Dermis microvascular lymphatic vessel endothelial cell (primary cell): Measurements from ENCODE around the gene ADGRE1. TPM values are rescaled to one million over a fixed set of nuclear protein-coding genes. Genes with fewer than 3 reads are reported as not detected.

Experiments used
- DNase-seq, 2 donors: peaks; one replicate each; pipeline versions ENCODE4 v3.0.0 to v3.0.0-alpha.2; 2010; ENCODE audit warnings: low read depth in 2 of 2
- total RNA-seq: library from RNA; depleted of rRNA; stranded (reverse); fragments of >200 nt; gene quantifications from 2 replicates; pipeline ENCODE4 v1.2.1, GENCODE V29; 2014

Gene ADGRE1
- total RNA-seq, 1 donor from 2014 or later = not detected

- no peak for DNase-seq
These were observed 69.2 kb downstream of the ADGRE1 start for GRCh38 chr19:6956573-6956972.

DNA sequence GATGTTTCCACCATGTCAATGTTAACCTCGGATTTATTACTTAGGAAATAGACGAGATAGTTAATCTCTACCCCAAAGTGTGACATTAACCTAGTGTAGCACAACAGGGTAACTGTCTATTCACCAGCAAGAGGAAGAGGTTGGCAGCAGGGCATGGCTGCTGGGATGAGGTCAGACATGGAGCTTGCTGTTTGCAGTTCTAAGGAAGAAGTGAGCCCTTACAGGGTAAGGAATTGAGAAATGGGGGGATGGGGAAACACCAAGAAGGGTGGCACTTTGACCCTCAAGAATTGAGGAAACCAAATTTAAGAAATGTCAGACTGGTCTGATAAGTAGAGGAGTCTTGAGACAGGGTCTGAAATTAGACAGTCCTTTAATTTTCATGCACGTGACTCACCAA is 71.4 kb downstream of the ADGRE1 start:
- DNase-seq = no peak

DNA sequence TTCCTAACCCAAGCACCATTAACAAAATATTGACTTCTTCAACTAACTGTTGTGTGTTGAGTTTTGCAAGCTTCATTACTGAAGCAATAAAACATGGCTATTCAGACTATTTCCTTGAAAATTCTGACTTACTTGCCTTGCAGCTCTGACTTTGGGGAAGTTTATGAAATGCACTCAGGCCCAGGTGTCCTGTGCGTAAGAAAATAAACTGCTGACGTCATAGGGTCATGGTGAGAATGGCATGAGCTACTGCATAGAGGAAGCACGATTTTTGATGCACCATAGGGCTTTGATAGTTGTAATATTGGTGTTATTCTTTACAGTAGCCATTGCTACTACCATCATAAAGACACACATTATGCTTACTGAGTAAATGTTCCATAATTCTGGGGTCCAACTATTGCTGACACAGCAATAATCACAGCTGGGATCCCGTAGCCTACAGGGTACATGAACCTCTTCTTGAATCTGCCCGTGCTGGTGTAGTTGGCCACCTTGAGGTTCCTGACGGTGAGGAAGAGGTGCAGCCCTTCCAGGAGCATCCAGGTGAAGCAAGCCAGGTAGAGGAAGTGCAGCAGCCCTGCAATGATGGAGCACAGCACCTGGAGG is 76.0 kb downstream of the ADGRE1 start:
- DNase-seq = no peak

DNA sequence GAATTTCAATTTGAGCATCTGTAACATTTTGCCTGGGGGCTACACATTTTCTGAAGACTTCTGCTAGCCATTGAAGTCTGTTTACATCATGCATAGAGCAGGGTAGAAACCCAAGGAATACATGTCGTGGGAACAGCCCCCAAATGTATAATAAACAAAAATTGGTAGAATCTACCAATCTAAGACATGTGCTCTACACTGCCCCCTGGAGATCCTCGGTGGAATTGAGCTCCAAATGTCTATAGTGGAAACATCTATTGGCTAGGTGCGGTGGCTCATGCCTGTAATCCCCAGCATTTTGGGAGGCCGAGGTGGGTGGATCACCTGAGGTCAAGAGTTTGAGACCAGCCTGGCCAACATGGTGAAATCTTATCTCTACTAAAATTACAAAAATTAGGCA is 76.6 kb downstream of the ADGRE1 start:
- DNase-seq = peak in 1 of 2 donors; percentile 12

GRCh38 chr19:6967967-6968366 is 80.6 kb downstream of the ADGRE1 start:
- no peak for DNase-seq

DNA sequence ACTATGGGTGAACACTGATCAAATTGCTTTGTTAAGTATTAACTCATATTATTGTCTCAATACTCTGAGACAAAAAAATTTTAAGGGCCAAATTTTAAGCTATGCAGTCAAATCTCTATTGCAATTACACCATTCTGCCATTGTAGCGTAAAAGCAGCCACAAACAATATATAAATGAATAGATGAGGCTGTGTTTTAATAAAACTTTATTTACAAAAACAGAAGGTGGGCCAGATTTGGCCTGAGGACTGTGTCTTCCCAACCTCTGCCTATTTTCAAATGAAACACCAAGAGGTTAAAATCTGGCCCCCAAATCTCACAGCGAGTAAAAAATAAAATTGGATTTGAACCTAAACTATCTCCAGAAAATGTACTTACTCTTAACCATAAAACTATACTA is 82.1 kb downstream of the ADGRE1 start:
- DNase-seq = no peak

GRCh38 chr19:6970021-6970420 is 82.6 kb downstream of the ADGRE1 start:
- DNase-seq = no peak

DNA sequence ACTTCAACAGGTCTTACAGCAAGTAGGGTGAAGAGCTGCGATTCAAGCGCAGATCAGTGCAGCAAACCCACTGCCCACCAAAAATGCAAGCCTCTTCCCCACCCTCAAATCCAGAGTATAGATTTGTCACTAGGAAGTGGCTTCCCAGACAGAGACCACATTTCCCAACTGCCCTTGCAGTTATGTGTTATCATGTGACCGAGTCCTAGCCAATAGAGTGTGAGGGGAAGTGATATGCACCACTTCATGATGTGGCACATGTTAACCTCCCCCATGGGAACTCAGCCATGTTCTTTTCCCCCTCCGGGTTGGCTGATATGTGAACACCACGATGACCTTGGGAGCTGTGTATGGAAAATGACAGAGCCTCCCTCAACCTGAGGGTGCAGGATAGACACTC is 83.1 kb downstream of the ADGRE1 start:
- no peak for DNase-seq

DNA sequence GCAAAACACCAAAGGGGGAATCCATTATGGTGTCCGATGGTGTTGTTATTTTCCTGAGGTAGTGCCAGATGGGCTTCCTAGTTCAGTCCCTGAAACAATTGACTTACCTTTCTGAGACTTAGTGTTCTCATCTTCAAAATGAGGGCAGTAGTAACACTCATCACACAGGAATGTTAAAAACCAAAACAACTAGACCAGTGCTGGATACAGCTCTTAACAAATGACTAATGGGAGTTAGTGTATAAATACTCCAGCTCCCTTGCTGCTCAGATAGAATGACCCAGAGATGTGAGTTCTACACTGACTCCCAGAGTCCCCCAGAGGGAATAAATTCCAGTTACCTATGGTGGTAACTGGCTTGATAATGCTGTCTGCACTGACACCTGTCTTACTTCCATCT is 84.0 kb downstream of the ADGRE1 start:
- no peak for DNase-seq

- no peak for DNase-seq
These were observed 88.8 kb downstream of the ADGRE1 start for GRCh38 chr19:6976197-6976596.

DNA sequence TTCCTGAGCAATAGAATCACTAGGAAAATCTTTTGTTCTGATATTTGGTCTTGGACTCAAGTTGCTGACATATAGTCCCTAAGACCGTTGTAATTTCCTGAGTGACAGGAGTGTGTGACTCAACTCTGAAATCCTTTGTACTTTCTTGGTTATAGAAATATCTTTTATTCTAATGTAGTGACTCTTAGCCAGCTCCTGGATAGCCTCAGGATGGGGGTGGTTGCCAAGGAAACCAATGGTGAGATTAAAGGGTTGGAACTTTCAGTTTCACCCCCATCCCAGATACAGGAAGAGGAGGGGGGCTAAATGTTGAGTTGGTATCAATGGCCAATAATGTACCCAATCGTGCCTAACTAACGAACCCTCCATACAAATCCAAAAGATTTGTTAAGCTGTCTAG is 92.0 kb downstream of the ADGRE1 start:
- DNase-seq = no peak

- no peak for DNase-seq
These were observed 96.1 kb downstream of the ADGRE1 start for GRCh38 chr19:6983448-6983847.

- DNase-seq = no peak
These were observed 100.5 kb downstream of the ADGRE1 start for GRCh38 chr19:6987850-6988249.

DNA sequence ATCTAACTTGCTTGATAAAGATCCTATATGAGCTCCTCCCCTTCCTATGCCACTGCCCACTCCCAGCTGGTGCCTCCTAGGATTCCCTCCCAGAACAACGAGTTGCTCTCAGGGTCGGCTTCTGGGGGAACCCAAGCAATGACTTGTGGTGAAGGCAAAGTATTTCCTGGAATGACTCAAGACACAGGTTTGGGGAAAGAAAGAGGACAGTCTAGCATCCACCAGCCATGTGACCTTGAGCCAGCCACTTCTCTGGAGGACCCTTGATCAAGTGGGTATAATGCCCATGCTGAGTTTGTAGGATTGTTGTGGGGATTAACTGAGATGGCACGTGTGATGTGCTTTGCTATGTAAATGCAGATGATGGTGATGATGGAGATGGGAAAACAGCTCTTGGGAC is 100.9 kb downstream of the ADGRE1 start:
- no peak for DNase-seq

Other genes starting within 250 kb of the ADGRE1 start
- not detected in 2 replicates for gene TNFSF14, start 217.4 kb upstream of the ADGRE1 start, total RNA-seq
- 0.51 TPM in 2 replicates for gene C3, start 166.9 kb upstream of the ADGRE1 start, total RNA-seq
- gene GPR108, start 150.0 kb upstream of the ADGRE1 start, total RNA-seq = 32.1 and 48.3 TPM in 2 replicates
- 21.7 and 25.0 TPM in 2 replicates for gene TRIP10, start 147.9 kb upstream of the ADGRE1 start, total RNA-seq
- gene SH2D3A, start 120.1 kb upstream of the ADGRE1 start, total RNA-seq = 3.2 and 3.8 TPM in 2 replicates
- under 0.01 and 0.13 TPM in 2 replicates for gene VAV1, start 114.9 kb upstream of the ADGRE1 start, total RNA-seq
- not detected in 2 replicates for gene MBD3L2B, start 133.9 kb downstream of the ADGRE1 start, total RNA-seq
- not detected in 2 replicates for gene MBD3L5, start 143.0 kb downstream of the ADGRE1 start, total RNA-seq
- gene MBD3L4, start 152.6 kb downstream of the ADGRE1 start, total RNA-seq = not detected in 2 replicates
- gene MBD3L2, start 161.7 kb downstream of the ADGRE1 start, total RNA-seq = not detected in 2 replicates
- not detected in 2 replicates for gene MBD3L3, start 171.1 kb downstream of the ADGRE1 start, total RNA-seq
- 14.0 and 16.2 TPM in 2 replicates for gene ZNF557, start 182.1 kb downstream of the ADGRE1 start, total RNA-seq